Kidney capillary endothelial cell (primary cell): Measurements from ENCODE around the gene GALC.

ENCODE experiments used
- DNase-seq: peaks from one replicate; pipeline ENCODE4 v3.0.0-alpha.2; 2018; ENCODE audit warnings: low spot score

GALC gene

GRCh38 chr14:88005978-88006851, 13.2 kb upstream of the GALC start:
- DNase-seq = no peak

GRCh38 chr14:88005050-88005481, 12.1 kb upstream of the GALC start, which contains the start of gene GPR65:
GPR65 (plus strand) TSS chr14:88005135; CDS start chr14:88010848, 5,713 bp downstream.
- DNase-seq = no peak

- no peak for DNase-seq
These were observed 11.6 kb upstream of the GALC start for GRCh38 chr14:88004506-88005036.

- DNase-seq = no peak
These were observed 10.4 kb upstream of the GALC start for GRCh38 chr14:88003425-88003824.

- DNase-seq = no peak
These were observed 9.6 kb upstream of the GALC start for GRCh38 chr14:88002421-88003075.

- no peak for DNase-seq
These were observed 6.3 kb upstream of the GALC start for GRCh38 chr14:87999277-87999676.

- no peak for DNase-seq
These were observed 5.5 kb upstream of the GALC start for GRCh38 chr14:87998482-87998881.

- no peak for DNase-seq
These were observed 3.3 kb upstream of the GALC start for GRCh38 chr14:87996291-87996592.

GRCh38 chr14:87995500-87996290, 2.7 kb upstream of the GALC start:
- DNase-seq = no peak

GRCh38 chr14:87994974-87995373, 2.0 kb upstream of the GALC start:
- no peak for DNase-seq

- no peak for DNase-seq
These were observed 650 bp downstream of the GALC start for GRCh38 chr14:87992346-87992717.

GRCh38 chr14:87990682-87991081, 2.3 kb downstream of the GALC start:
- DNase-seq = no peak

GRCh38 chr14:87989956-87990299, 3.1 kb downstream of the GALC start:
- no peak for DNase-seq

- no peak for DNase-seq
These were observed 3.6 kb downstream of the GALC start for GRCh38 chr14:87989221-87989955.

GRCh38 chr14:87979689-87980088, 13.3 kb downstream of the GALC start:
- no peak for DNase-seq

GRCh38 chr14:87975636-87976035, 17.3 kb downstream of the GALC start:
- DNase-seq = no peak

GRCh38 chr14:87971010-87971409, 22.0 kb downstream of the GALC start:
- no peak for DNase-seq

- no peak for DNase-seq
These were observed 25.5 kb downstream of the GALC start for GRCh38 chr14:87967496-87967895.

GRCh38 chr14:87966816-87967215, 26.2 kb downstream of the GALC start:
- DNase-seq = no peak

GRCh38 chr14:87961246-87961645, 31.7 kb downstream of the GALC start:
- no peak for DNase-seq

- no peak for DNase-seq
These were observed 32.8 kb downstream of the GALC start for GRCh38 chr14:87960013-87960787.
